Activated CD4-positive, CD25-positive, alpha-beta regulatory T cell (primary cell): ENCODE measurements around the gene GNL1.

Experiments used
- DNase-seq, 4 experiments: peaks; one replicate each; lab custom pipeline; 2025; lab: John Stamatoyannopoulos, UW

The GNL1 gene

GRCh38 chr6:30556066-30556905, at the start of gene GNL1:
Gene GNL1, minus strand, starts transcription at chr6:30556489. Its CDS starts 286 bp downstream, at chr6:30556203.
- DNase-seq, result peak; percentile 97 to 99 (median 98)

GRCh38 chr6:30603961-30604360, 47.7 kb upstream of the GNL1 start:
- no peak for DNase-seq

- DNase-seq, result no peak
Observed at GRCh38 chr6:30601815-30602641, 45.7 kb upstream of the GNL1 start.

- no peak for DNase-seq
Observed at GRCh38 chr6:30601436-30601814, 45.1 kb upstream of the GNL1 start.

- no peak for DNase-seq
Observed at GRCh38 chr6:30600451-30600961, 44.2 kb upstream of the GNL1 start.

GRCh38 chr6:30599625-30600324, 43.5 kb upstream of the GNL1 start:
- no peak for DNase-seq

- no peak for DNase-seq
Observed at GRCh38 chr6:30598912-30599624, 42.8 kb upstream of the GNL1 start.

- peak; percentile 57 to 76 (median 59) for DNase-seq
Observed at GRCh38 chr6:30597315-30598144, 41.2 kb upstream of the GNL1 start.

GRCh38 chr6:30592287-30592686, 36.0 kb upstream of the GNL1 start:
- DNase-seq, result no peak

- no peak for DNase-seq
Observed at GRCh38 chr6:30591008-30591407, 34.7 kb upstream of the GNL1 start.

- DNase-seq, result no peak
Observed at GRCh38 chr6:30590509-30590908, 34.2 kb upstream of the GNL1 start.

- DNase-seq, result no peak
Observed at GRCh38 chr6:30589754-30590358, 33.6 kb upstream of the GNL1 start.

- no peak for DNase-seq
Observed at GRCh38 chr6:30583921-30584320, 27.6 kb upstream of the GNL1 start.

- no peak for DNase-seq
Observed at GRCh38 chr6:30578051-30578450, 21.8 kb upstream of the GNL1 start.

GRCh38 chr6:30573113-30573512, 16.8 kb upstream of the GNL1 start:
- DNase-seq, result no peak

- DNase-seq, result no peak
Observed at GRCh38 chr6:30572148-30572547, 15.9 kb upstream of the GNL1 start.

GRCh38 chr6:30571762-30572082, 15.4 kb upstream of the GNL1 start:
- no peak for DNase-seq

- DNase-seq, result peak; percentile 98 to 99 (median 99)
Observed at GRCh38 chr6:30571075-30571761, 14.9 kb upstream of the GNL1 start, which contains the start of gene ABCF1. Gene ABCF1, plus strand, starts transcription at chr6:30571442. Its CDS starts 46 bp downstream, at chr6:30571488.

GRCh38 chr6:30570740-30571074, 14.4 kb upstream of the GNL1 start:
- DNase-seq, result peak in 1 of 4 experiments; percentile 38

- DNase-seq, result no peak
Observed at GRCh38 chr6:30570263-30570662, 14.0 kb upstream of the GNL1 start.
